ENCODE measurements around the gene MRPS6. TPM values are rescaled to one million over a fixed set of nuclear protein-coding genes. Genes with fewer than 3 reads are reported as not detected.

The MRPS6 gene
- total and polyA plus RNA-seq, 7 donors: 41.0 to 118 (median 78.8) TPM

DNA sequence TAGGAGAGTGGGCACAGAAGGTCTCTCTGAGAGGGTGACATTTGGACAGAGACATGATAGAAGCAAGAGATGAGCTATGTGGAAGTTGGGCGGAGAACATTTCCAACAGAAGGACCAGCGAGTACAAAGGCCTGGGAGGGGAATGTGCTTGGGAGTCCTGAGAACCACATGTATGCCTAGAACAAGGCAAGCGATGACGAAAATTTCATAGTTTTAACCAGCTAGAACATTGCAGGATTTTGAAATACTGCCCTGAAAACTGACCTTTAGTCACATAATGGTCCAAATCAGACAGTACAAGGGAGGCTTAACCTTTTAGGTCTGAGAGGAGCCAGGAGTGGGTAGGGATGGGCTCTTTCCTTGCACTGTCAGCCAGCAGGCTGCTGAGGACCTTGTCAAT, 68.0 kb downstream of the MRPS6 start:
- 98 to 99% methylated on average over 4 of the region's 4 CpGs for whole genome bisulfite sequencing, 2 donors
- Histone ChIP-seq H3K4me1 (peaks cover 0 to 23% (median 4%) of the 10 kb centered on the region in 4 donors), H3K27ac (no peak overlapping the region), H3K4me3 (no peak overlapping the region), H3K36me3 (peaks cover 0 to 28% (median 6%) of the 10 kb centered on the region in 4 donors), H3K27me3 (no peaks in the 10 kb centered on the region), H3K9me3 (no peaks in the 10 kb centered on the region)
- no peak for DNase-seq
- intact Hi-C loops (cut with DNase I): loop anchor here (5.0 kb wide), 1 partner anchor 51 kb away; no protein-coding TSS in a partner anchor
- TF ChIP-seq, protein P1, sequence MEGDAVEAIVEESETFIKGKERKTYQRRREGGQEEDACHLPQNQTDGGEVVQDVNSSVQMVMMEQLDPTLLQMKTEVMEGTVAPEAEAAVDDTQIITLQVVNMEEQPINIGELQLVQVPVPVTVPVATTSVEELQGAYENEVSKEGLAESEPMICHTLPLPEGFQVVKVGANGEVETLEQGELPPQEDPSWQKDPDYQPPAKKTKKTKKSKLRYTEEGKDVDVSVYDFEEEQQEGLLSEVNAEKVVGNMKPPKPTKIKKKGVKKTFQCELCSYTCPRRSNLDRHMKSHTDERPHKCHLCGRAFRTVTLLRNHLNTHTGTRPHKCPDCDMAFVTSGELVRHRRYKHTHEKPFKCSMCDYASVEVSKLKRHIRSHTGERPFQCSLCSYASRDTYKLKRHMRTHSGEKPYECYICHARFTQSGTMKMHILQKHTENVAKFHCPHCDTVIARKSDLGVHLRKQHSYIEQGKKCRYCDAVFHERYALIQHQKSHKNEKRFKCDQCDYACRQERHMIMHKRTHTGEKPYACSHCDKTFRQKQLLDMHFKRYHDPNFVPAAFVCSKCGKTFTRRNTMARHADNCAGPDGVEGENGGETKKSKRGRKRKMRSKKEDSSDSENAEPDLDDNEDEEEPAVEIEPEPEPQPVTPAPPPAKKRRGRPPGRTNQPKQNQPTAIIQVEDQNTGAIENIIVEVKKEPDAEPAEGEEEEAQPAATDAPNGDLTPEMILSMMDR (IDR thresholded peaks at IDR 0.05): no peak
- no peak for TF ChIP-seq EP300 (IDR thresholded peaks at IDR 0.05)
- no peak for TF ChIP-seq POLR2A (IDR thresholded peaks at IDR 0.05)
- no peak for TF ChIP-seq POLR2AphosphoS5 (IDR thresholded peaks at IDR 0.05)

DNA sequence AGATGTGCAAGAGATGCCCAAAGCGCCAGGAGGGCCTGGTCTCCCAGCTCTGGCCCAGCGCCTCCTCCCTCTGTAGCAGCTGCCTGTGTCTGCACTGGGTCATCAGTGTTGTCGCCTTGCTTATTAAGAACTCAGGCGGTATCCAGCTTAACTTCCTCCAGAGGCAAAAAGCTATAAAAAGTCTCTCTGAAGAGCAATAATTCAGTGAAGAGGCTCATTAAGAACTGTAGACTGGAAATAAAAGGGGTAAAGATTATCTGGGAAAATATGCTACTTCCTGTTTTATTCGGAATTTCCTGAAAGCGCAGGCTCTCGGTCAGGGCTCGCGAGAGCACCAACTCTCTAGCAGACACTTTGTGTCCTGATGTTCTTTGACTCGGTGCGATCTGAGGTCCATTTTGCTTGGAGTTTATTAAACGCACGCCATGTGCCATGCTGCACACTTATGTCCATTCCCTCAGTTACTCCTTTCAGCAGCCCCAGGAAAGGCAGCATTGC, 70.4 kb downstream of the MRPS6 start:
- TF ChIP-seq POLR2A (IDR thresholded peaks at IDR 0.05) (no peak), EP300 (IDR thresholded peaks at IDR 0.05) (no peak), POLR2AphosphoS5 (IDR thresholded peaks at IDR 0.05) (no peak)
- TF ChIP-seq, protein P1 (IDR thresholded peaks at IDR 0.05): no peak
- Histone ChIP-seq H3K4me1 (peaks cover 0 to 40% (median 24%) of the 10 kb centered on the region in 4 donors), H3K4me3 (no peak overlapping the region), H3K9me3 (no peaks in the 10 kb centered on the region), H3K36me3 (peaks cover 0 to 28% (median 6%) of the 10 kb centered on the region in 4 donors), H3K27ac (peak overlapping the region in 1 of 4 donors; percentile 2), H3K27me3 (no peaks in the 10 kb centered on the region)
- no peak for DNase-seq
- intact Hi-C loops (cut with DNase I): loop anchor here (5.0 kb wide), 1 partner anchor 49 kb away; no protein-coding TSS in a partner anchor
- WGBS, 2 donors: 88 to 94% methylated on average over 13 of the region's 13 CpGs

DNA sequence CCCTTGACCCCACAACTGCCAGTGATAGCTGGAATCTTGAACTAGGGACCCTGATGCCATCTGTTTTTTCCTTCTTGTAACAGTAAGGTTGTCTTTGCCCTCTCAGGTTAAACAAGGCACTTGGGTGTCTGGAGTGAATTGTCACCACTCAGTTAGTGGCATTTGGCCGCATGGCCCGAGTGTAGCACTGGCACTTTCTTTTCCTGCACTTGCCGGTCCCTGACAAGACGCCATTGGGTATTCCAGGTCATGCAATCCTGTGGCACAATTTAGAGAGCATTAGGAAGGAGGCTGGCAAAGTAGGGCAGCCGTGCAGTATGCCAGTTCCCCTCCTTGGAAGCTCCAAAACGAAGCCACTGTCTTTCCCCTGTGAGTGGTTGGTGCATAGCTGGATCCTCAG, 70.8 kb downstream of the MRPS6 start:
- Histone ChIP-seq H3K27me3 (no peaks in the 10 kb centered on the region), H3K4me3 (no peak overlapping the region), H3K9me3 (no peaks in the 10 kb centered on the region), H3K4me1 (peaks cover 0 to 40% (median 26%) of the 10 kb centered on the region in 4 donors), H3K27ac (no peak overlapping the region), H3K36me3 (peaks cover 0 to 28% (median 6%) of the 10 kb centered on the region in 4 donors)
- DNase-seq: no peak
- TF ChIP-seq POLR2AphosphoS5 (IDR thresholded peaks at IDR 0.05): no peak
- intact Hi-C loops (cut with DNase I): loop anchor here (5.0 kb wide), 1 partner anchor 48 kb away; no protein-coding TSS in a partner anchor
- WGBS, 2 donors: 97 to 98% methylated on average over 6 of the region's 6 CpGs

DNA sequence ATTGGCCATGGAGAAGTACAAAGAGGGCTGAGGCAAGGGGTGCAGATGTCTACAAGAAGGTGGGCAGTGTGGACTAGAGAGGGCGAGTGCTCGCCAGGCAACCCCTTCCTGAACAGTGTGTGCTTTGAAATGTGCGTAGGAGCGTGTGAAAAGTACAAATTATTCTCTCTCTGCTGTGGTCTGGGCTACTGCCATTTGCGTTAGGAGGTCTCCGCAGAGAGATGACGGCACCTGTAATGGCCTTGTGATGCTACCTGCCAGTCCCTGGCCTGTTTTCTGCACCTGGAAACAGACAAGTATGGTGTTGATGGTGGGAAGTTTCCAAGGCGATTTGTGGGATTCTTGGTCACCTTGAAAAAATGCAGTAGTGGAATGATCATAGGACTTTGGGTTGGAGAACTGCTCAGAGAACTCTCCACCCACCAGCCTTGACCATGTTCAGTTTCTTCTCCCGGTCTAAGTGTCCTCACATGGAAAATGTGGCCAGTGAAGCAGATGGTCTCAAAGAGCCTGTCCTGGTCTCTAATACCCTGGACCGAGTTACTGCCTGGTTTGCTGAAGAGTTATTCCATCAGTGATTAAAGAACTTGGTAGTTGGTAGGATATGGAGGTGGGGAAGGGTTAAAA, 74.5 kb downstream of the MRPS6 start:
- 96 to 97% methylated on average over 10 of the region's 10 CpGs for WGBS, 2 donors
- H3K27ac ChIP-seq: peak overlapping the region in 1 of 4 donors; percentile 6
- TF ChIP-seq POLR2A (IDR thresholded peaks at IDR 0.05): no peak
- TF ChIP-seq, protein P1 (IDR thresholded peaks at IDR 0.05): no peak
- no peak for TF ChIP-seq EP300 (IDR thresholded peaks at IDR 0.05)
- no peak for TF ChIP-seq POLR2AphosphoS5 (IDR thresholded peaks at IDR 0.05)
- H3K9me3 ChIP-seq: no peaks in the 10 kb centered on the region
- H3K4me3 ChIP-seq: no peak overlapping the region
- H3K27me3 ChIP-seq: no peaks in the 10 kb centered on the region
- peaks cover 0 to 38% (median 26%) of the 10 kb centered on the region in 4 donors for H3K4me1 ChIP-seq
- peak; percentile 21 for DNase-seq
- H3K36me3 ChIP-seq: peaks cover 0 to 21% (median 3%) of the 10 kb centered on the region in 4 donors
- intact Hi-C loops (cut with DNase I): no loop called here

DNA sequence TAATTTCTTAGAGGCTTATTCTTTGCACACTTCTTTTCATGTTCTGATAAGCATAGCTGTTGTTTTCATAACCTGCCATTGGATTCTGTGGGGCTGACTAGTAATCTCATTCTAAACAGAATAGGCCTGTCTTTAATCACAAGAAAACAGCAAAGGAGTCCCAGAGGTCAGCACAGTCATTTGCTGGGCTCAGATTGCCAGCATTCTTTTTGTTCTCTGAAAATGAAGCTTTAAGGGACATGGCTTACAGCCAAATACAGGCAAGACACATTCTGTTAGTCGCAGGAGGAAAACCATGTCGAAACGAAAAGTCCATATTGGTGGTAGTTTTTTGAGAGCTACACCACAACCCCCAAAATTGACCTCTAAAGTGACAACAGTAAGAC, 75.0 kb downstream of the MRPS6 start:
- intact Hi-C loops (cut with DNase I): no loop called here
- Histone ChIP-seq H3K4me3 (no peak overlapping the region), H3K27ac (peak overlapping the region in 1 of 4 donors; percentile 6), H3K4me1 (peaks cover 0 to 33% (median 25%) of the 10 kb centered on the region in 4 donors), H3K9me3 (no peaks in the 10 kb centered on the region), H3K36me3 (peaks cover 0 to 16% (median 0%) of the 10 kb centered on the region in 4 donors), H3K27me3 (no peaks in the 10 kb centered on the region)
- DNase-seq: peak; percentile 10
- TF ChIP-seq POLR2A (IDR thresholded peaks at IDR 0.05): no peak
- TF ChIP-seq POLR2AphosphoS5 (IDR thresholded peaks at IDR 0.05): no peak
- no peak for TF ChIP-seq EP300 (IDR thresholded peaks at IDR 0.05)
- TF ChIP-seq, protein P1 (IDR thresholded peaks at IDR 0.05): no peak
- 90 to 98% methylated on average over 3 of the region's 3 CpGs for WGBS, 2 donors
